GM18526 (cell line): ENCODE measurements around the gene SLC14A1.

ENCODE experiments used
- POLR2A ChIP-seq: IDR thresholded peaks from 3 replicates; pipeline ENCODE4 v1.6.1; 2011; ENCODE audit not compliant: insufficient read length; ENCODE audit errors: extremely low read depth

SLC14A1 gene

GRCh38 chr18:45792506-45793263 lies 68.7 kb downstream of the SLC14A1 start:
- no peak for TF ChIP-seq POLR2A

DNA sequence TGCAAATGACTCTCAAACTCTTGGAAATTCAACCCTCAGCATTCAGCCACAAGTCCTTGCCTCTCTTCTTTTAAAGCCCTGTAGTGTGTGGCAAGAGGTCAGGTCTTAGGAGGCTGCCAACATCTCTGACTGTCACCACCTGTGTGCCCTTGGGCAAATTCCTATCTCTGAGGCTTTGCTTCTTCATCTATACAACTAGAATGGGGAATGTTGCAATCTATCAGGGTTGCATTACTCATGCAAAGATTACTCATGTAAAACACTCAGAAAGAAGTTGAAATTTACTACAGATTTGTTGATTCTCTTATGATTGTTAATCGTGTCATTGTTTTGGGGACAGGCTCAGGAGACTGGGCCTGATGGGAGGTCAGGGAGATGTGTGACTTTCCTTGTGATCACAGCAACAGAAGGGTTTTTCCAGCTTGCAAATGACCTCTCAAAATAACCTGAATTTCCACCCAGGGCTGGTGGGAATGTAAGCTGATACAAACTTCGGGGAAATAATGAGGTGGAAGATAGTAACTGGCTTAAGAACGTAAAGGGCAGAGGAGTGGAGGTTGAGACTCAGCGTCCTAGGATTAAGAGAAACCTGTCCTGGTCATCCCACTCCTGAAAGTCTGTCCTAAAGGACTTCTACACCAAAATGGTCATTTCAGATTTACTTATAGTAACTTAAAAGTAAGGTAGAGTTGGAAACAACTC lies 69.4 kb downstream of the SLC14A1 start:
- TF ChIP-seq POLR2A: no peak

DNA sequence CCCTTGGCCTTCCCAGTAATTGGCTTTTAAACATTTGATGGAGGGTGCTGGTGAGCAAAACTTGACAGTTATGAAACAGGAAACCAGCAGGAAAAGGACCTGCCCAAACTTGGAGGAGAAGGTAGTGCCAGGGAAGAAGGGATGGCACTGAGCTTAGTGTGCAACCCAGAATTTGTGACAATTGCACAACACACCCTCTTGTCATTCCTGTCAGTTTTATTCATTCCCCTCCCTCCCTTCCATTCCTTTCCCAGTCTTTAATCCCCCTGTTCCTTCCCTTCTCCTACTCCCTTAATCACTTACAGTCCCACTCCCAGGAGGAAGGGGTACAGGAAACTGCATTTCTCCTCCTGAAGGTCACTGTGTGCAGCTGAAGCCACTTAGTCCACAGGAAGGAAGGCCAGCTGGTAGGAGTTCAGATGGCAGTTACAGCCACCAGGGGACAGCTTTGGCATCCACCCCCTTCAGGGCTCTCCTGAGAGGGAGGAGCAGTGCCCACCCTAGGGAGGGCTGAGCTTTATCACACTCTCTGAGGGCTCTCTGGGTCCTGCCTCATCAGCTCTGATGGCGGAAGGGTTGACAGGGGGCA lies 77.5 kb downstream of the SLC14A1 start:
- no peak for TF ChIP-seq POLR2A
